GM12891 (cell line): ENCODE results near the gene CLIC1.

ENCODE experiments used
- POU2F2 ChIP-seq: IDR thresholded peaks from 2 replicates; pipeline ENCODE4 v1.6.1; 2011; ENCODE audit warnings: low read depth, mild to moderate bottlenecking, control low read depth, low read length, moderate library complexity
- TAF1 ChIP-seq: IDR thresholded peaks from 2 replicates; pipeline ENCODE4 v1.6.1; 2011; ENCODE audit warnings: low read depth, low read length, control low read depth

GRCh38 chr6:31712296-31712695, 24.0 kb downstream of the CLIC1 start:
- TF ChIP-seq TAF1 (no peak), POU2F2 (no peak)
